ENCODE measurements around the gene STYXL1. TPM values are rescaled to one million over a fixed set of nuclear protein-coding genes. Genes with fewer than 3 reads are reported as not detected.

STYXL1 gene
- total RNA-seq, 1 donor from 2014 or later = 28.5 TPM

DNA sequence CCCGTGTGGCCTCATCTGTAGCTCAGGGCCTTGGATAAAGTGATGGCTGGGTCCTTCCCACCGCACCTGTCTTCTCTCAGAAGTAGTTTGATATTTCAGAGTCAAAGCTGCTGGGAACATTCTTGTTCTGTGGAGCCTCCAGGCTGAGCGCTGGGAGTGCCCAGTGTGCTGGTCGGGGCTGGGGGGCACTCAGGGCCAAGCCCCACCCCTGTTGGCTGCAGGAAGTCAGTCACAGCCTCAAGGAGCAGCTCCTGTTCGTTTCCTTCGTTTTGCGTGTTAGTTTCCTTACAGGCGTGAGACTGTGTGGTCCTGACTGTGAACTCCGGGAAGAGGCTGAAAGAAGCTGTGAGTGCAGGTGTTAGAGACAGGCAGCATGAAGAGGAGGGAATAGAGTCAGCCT lies 99.6 kb downstream of the STYXL1 start:
- H3K4me1 Mint-ChIP-seq (ENCODE audit: low read depth) = peaks cover 6% of the 10 kb centered on the region
- H3K36me3 Mint-ChIP-seq (ENCODE audit: low read depth) = no peaks in the 10 kb centered on the region
- H3K27ac Mint-ChIP-seq (ENCODE audit: unreplicated experiment) = no peak overlapping the region
- no peak for DNase-seq (ENCODE audit: low spot score)
- no peak overlapping the region for H3K4me3 Mint-ChIP-seq (ENCODE audit: unreplicated experiment)
- no peaks in the 10 kb centered on the region for H3K27me3 Mint-ChIP-seq (ENCODE audit: low read depth)
- TF ChIP-seq CTCF (IDR thresholded peaks at IDR 0.05) = no peak
- no peaks in the 10 kb centered on the region for H3K9me3 Mint-ChIP-seq (ENCODE audit: low read depth)

Other genes starting within 250 kb of the STYXL1 start
- gene CCL24, start 234.2 kb downstream of the STYXL1 start, total RNA-seq = not detected in 3 replicates
- 32.0 to 35.6 TPM (median 33.8 TPM) in 3 replicates for gene RHBDD2, start 169.0 kb downstream of the STYXL1 start, total RNA-seq
- 53.8 to 62.2 TPM (median 55.6 TPM) in 3 replicates for gene POR, start 132.8 kb downstream of the STYXL1 start, total RNA-seq
- 28.8 to 36.0 TPM (median 30.6 TPM) in 3 replicates for gene TMEM120A, start 53.4 kb downstream of the STYXL1 start, total RNA-seq
- gene MDH2, start 106 bp upstream of the STYXL1 start, total RNA-seq = 116 to 119 TPM (median 119 TPM) in 3 replicates
- gene SRRM3, start 153.9 kb upstream of the STYXL1 start, total RNA-seq = 1.4 to 2.6 TPM (median 1.7 TPM) in 3 replicates